GM12875 (cell line): ENCODE measurements around the gene ADAMTS6.

Experiments
- H3K4me3 ChIP-seq: one replicate; pipeline ENCODE4 v1.5.1; 2011; ENCODE audit warnings: low read depth, low read length, control low read depth
- CTCF ChIP-seq: IDR thresholded peaks from 2 replicates; pipeline ENCODE4 v1.5.1; 2011; ENCODE audit warnings: low read depth, mild to moderate bottlenecking, control low read depth, inconsistent platforms, low read length, moderate library complexity, borderline replicate concordance; ENCODE audit not compliant: insufficient read depth

ADAMTS6 gene

DNA sequence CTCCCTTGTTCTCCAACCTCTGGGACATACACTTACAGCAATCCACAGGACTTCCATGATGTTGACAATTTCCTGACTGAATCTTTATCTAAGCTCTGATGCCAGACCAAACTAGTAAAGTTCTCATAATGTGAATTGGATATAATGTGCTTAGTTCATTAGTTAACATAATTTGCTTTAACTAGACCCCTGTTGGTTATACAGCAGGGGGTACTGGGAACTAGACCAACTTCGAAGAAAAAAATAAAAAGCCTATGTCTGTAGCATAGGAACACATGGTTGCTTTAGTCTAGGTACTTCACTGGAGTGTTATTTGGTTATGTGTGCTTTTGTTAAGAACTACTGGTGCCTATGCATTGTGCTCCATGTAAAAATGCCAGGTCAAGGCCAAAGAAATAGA, 173.8 kb downstream of the ADAMTS6 start:
- TF ChIP-seq CTCF: no peak
- no peak overlapping the region for H3K4me3 ChIP-seq

- no peak overlapping the region for H3K4me3 ChIP-seq
- TF ChIP-seq CTCF: no peak
These were observed 174.6 kb downstream of the ADAMTS6 start for GRCh38 chr5:65307088-65307487.

DNA sequence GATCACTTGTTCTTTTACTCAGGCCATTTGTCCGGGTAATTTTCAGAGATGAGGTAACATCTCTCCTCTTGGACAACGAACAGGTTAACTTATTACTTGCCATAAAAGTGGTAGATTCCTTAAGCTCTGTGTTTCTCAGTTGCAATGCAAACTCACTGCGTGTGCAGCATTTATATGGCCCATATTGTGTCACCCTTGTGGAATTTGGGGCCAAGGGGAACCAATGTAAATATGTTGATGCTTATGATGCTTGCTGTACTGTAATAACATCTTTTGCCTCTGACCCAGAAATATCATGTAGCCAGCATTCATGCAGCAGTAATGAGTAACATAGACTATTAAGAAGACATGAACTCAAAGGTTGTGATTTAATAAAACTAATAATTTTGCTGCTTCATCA, 175.8 kb downstream of the ADAMTS6 start:
- TF ChIP-seq CTCF: no peak
- H3K4me3 ChIP-seq: no peak overlapping the region

GRCh38 chr5:65299861-65300260, 181.9 kb downstream of the ADAMTS6 start:
- H3K4me3 ChIP-seq: no peak overlapping the region
- TF ChIP-seq CTCF: no peak

DNA sequence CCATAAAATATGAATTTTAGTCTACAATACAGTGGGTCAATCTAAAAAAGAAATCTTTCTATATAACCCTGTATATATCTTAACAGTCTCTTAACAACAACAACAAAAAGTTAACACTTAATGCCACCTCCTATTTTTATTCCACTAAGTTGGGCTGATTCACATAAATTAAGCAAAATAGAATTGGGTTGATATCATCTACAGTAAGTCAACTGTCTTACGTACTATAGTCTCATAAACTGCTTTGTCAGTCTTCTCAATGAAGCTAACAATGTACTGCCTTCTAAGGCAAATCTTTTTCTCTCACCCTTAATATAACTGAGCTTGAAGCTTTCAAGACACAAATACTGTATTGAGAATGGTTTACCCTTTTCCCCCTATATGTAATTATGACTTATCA, 185.7 kb downstream of the ADAMTS6 start:
- TF ChIP-seq CTCF: no peak

GRCh38 chr5:65292196-65292595, 189.5 kb downstream of the ADAMTS6 start:
- TF ChIP-seq CTCF: no peak
- H3K4me3 ChIP-seq: no peak overlapping the region

More for the DNA sequence above, 185.7 kb downstream of the ADAMTS6 start:
- H3K4me3 ChIP-seq: no peak overlapping the region

- H3K4me3 ChIP-seq: no peak overlapping the region
- no peak for TF ChIP-seq CTCF
These were observed 191.0 kb downstream of the ADAMTS6 start for GRCh38 chr5:65290677-65291076.
